HG02840 (cell line): ENCODE measurements around the gene SLC5A5.

Source experiments
- ATAC-seq: cut with Tn5 transposase; IDR thresholded peaks from one replicate; pipeline ENCODE4 v1.9.1; 2021; ENCODE audit warnings: mild to moderate bottlenecking, moderate library complexity, moderate number of reproducible peaks; ENCODE audit not compliant: unreplicated experiment, low FRiP score

SLC5A5 gene

DNA sequence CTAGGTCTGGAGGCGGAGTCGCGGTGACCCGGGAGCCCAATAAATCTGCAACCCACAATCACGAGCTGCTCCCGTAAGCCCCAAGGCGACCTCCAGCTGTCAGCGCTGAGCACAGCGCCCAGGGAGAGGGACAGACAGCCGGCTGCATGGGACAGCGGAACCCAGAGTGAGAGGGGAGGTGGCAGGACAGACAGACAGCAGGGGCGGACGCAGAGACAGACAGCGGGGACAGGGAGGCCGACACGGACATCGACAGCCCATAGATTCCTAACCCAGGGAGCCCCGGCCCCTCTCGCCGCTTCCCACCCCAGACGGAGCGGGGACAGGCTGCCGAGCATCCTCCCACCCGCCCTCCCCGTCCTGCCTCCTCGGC lies at the start of gene SLC5A5:
Gene SLC5A5 (plus strand): TSS at position 68 of the 373 bp plus-strand sequence. CDS start 375 bp downstream, outside the sequence.
- no peak for ATAC-seq

- no peak for ATAC-seq
Measured at GRCh38 chr19:17824339-17824738, 47.4 kb upstream of the SLC5A5 start.

DNA sequence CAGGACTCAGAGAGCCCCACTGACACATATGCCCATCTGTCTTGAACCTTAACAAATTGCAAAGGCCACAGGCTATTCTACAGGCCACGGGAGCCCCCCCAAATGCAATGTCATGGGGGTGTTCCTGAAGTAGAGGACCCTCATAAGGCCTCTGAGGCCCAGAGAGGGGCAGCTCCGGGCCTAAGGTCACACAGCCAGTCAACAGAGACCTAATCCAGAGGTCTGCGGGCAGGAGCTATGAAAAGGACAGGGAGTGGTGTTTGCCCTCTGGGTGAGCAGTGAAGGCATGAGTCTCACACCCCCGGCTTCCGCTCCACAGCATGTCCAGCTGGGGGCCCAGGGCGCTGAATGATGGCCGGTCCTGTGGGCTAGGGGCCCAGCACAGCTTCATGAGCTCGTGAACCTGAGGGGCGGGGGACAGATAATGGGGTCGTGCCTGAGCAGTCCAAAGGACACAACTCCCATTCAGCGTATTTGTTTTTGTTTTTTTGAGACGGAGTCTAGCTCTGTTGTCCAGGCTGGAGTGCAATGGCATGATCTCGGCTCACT lies 45.2 kb upstream of the SLC5A5 start:
- no peak for ATAC-seq

- no peak for ATAC-seq
Measured at GRCh38 chr19:17829855-17830566, 41.7 kb upstream of the SLC5A5 start.

GRCh38 chr19:17830567-17831418 lies 41.0 kb upstream of the SLC5A5 start:
- no peak for ATAC-seq

DNA sequence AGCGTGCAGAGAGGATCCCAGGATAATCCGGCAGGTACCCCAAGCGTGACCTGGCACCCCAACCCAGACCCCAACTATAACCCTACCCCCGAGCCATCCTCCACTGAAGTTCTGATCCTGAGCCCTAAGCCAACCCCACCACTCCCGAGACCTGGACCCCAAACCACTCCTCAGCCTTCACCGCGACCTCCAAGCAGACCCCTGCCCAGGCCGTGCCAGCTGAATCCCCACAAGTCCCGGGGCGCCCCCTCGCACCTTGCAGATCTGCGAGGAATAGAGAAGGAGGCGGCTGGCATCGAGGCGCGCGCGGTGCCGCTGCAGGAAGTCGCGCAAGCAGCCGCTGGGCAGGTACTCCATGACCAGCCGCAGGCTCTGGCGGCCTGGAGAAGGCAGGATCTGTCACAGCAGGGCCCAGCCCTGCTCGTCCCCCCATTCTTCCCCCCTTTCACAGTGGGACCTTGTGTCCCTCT lies 40.3 kb upstream of the SLC5A5 start:
- no peak for ATAC-seq

- ATAC-seq: no peak
Measured at GRCh38 chr19:17832443-17833208, 39.1 kb upstream of the SLC5A5 start.

GRCh38 chr19:17834350-17835181 lies 37.2 kb upstream of the SLC5A5 start:
- ATAC-seq: no peak

GRCh38 chr19:17835182-17836006 lies 36.4 kb upstream of the SLC5A5 start:
- no peak for ATAC-seq

GRCh38 chr19:17836530-17836929 lies 35.2 kb upstream of the SLC5A5 start:
- no peak for ATAC-seq

- ATAC-seq: no peak
Measured at GRCh38 chr19:17837972-17838371, 33.8 kb upstream of the SLC5A5 start.

DNA sequence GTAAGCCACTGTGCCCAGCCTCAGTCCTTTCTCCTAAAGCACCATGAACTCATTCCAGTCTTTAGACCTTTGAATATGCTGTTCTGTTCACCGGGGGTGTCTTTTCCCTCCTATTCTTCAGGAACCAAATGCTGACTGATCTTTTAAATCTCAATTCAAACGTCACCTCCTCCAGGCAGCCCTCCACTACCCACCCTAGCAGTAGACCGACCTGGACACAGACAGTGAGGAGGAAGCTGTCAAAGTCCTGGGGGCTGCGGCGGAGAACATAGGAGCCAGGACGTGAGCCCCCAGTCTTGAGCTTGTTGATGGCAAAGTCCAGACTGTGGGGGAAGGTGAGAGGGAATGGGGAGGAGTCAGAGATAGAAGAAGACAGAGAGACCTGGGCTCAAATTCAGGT lies 31.7 kb upstream of the SLC5A5 start:
- ATAC-seq: no peak

GRCh38 chr19:17841371-17841809 lies 30.4 kb upstream of the SLC5A5 start:
- ATAC-seq: no peak

DNA sequence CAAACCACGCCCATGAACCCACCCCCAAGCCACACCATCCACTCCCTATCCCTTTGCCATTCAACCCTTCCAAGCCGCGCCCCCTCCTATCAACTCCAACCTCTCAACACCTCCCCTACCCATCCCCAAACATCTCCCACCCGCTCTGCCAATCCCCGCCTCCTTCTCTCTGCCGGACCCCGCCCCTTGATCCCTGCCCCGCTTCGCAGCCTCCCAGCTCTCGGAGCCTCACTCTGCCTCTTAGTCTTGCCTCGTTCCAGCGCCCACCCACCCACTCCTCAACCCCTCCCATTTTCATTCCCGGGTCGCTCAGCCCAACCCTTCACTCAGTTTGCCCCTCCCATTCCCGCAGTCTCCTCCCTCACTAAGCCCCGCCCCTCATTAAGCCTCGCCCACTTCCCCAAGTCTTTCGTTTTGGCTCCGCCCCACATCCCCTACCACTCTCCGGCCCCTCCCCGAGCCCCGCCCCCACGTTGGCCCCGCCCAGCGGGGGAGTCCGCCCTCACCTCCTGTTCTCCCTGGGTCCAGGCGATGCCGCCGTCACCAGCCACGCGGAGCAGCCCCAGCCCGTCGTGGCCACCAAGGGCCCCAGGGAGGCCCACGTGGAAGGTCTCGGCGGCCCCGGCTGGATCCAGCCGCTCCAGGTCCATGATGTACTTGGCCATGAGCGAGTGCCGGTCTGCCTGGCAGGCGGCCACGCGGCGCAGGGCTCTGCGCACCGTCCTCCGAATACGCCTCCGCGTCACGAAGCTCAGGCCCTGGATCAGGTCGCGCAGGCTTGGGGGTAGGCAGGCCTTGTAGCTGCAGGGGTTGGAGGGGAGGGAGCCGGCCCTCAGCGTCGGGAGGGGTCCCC lies 29.7 kb upstream of the SLC5A5 start:
- no peak for ATAC-seq

GRCh38 chr19:17842663-17843291 lies 29.0 kb upstream of the SLC5A5 start:
- no peak for ATAC-seq

- no peak for ATAC-seq
Measured at GRCh38 chr19:17843292-17843827, 28.4 kb upstream of the SLC5A5 start.

DNA sequence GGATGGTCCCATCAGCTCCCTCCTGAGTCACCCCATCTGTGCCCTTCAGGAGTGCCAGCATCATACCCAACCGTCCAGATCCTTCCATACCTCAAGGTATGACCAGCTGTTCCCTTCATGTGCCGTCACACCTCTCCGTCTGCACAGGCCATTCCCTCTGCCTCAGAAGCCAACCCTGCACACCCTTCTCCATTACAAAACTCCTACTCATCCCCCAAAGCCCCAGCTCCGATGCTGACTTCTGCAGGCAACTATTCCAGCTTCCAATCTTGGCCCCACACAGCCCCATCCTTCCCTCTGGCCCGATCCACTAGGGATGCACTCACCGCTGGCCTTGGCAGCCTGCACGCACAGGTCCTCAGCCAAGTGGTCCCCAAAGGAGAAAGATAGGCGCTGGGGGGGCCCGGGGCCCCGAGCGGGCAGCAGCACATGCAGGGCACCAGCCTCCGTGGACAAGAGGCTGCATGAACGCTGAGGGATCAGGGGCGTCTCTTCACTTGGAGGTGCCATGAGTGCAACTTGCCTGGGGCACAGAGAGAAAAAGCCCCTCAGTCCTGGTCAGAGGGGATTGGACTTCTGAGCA lies 27.7 kb upstream of the SLC5A5 start:
- no peak for ATAC-seq
